PC-9 (cell line): ENCODE data around the gene DGKG.

Experiments
- CTCF ChIP-seq: fragments of 200-600 bp; sonication (generic); conservative IDR thresholded peaks from 2 replicates; pipeline ENCODE4 v1.6.1; 2017; ENCODE audit warnings: mixed run types, antibody characterized with exemption, mild to moderate bottlenecking, moderate library complexity
- EZH2 ChIP-seq: fragments of 200-600 bp; sonication (generic); IDR thresholded peaks from 2 replicates; pipeline ENCODE4 v1.8.0; 2017; ENCODE audit warnings: antibody characterized with exemption, low read depth

- TF ChIP-seq CTCF (no peak), EZH2 (no peak)
Observed at GRCh38 chr3:186284661-186285060, 77.4 kb downstream of the DGKG start.
